ENCODE data around the gene VSIG1.

The VSIG1 gene

DNA sequence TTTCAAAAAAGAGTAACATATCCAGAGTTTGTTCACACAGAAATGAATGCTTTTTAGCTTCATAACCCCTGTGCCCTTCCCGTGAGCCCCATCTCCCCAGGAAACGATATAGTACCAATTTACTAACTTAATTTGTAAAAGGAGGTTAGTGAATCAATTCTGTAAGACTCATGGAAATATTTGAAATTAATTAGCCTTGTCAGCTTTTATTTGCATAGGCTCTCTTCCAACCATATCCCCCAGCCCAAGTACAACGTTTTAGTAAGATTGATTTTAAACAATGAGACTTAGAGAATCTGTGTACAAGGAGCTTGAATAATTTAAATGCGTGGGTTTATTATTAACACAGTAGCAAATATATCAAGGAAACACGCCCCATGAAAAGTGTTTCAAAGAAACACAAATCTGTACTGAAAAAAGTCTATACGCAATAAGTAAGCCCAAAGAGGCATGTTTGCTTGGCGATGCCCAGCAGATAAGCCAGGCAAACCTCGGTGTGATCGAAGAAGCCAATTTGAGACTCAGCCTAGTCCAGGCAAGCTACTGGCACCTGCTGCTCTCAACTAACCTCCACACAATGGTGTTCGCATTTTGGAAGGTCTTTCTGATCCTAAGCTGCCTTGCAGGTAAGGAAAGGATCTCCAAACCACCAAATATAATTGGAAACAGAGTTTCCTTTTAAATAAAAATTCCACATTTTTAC, at the start of gene VSIG1:
Gene VSIG1, plus strand, starts transcription at position 512 of the 703 bp plus-strand sequence. Its CDS starts 66 bp downstream, at position 578.
- DNase-seq (ENCODE audit: low read depth in 2 of 2): no peak

- DNase-seq (ENCODE audit: low read depth in 2 of 2): no peak
Observed at GRCh38 chrX:107996124-107996523, 48.7 kb upstream of the VSIG1 start.

GRCh38 chrX:108000751-108001150, 44.1 kb upstream of the VSIG1 start:
- DNase-seq (ENCODE audit: low read depth in 2 of 2): no peak

- no peak for DNase-seq (ENCODE audit: low read depth in 2 of 2)
Observed at GRCh38 chrX:108001218-108001814, 43.5 kb upstream of the VSIG1 start.

DNA sequence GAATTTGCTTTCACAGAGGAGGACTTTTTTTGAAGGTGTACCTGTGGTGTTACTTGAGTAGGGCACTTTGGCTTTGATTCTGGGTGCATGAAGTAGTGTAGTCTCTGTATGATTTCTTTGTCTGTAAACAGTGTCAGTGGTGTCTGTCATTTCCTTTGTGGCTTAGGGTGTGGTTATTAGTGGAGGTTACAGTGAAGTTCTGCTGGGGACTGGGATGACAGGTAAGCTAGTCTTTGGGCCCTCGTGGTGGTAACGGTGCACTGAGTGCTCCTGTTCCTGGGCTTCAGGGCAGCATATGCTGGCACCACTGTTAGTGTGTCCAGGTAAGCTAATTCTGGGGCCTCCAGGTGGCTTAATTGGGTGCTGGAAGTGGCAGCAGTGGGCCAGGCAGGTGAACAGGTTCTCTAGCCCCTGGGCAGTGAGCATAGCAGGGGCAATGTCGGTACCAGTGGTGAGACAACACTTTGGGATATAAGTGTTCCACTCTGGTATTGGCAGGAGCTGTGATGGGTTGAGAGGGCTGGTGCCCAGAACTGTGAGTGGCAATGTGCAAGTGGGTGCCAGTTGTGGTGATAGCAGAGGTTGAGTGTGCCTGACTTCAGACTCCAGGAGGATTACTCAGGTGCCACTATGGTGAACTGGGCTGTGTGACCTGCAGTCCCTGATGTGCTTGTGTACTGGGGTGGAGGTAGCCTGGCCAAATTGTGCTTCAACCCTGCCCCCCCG, 26.0 kb upstream of the VSIG1 start:
- no peak for DNase-seq (ENCODE audit: low read depth in 2 of 2)

GRCh38 chrX:108019382-108019875, 25.4 kb upstream of the VSIG1 start:
- DNase-seq (ENCODE audit: low read depth in 2 of 2): no peak

DNA sequence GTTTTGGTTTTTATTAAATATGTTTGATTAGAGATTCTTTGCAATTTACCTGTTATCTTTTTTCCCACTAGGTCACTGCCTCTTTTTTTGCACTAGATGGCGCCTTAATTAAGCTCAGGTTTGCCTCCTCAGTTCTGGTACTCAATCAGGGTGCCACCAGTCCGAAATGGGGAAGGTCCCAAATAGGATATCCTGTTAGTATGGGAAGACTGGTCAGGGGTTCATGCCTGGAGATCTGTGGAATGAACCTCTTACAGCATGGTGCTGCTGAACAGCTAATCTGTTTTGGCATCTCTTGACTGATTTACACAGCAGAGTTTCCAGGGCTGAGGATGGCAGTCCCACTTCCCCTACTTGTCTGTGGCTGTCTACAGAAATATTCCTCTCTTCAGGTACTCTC, 24.2 kb upstream of the VSIG1 start:
- DNase-seq (ENCODE audit: low read depth in 2 of 2): no peak

DNA sequence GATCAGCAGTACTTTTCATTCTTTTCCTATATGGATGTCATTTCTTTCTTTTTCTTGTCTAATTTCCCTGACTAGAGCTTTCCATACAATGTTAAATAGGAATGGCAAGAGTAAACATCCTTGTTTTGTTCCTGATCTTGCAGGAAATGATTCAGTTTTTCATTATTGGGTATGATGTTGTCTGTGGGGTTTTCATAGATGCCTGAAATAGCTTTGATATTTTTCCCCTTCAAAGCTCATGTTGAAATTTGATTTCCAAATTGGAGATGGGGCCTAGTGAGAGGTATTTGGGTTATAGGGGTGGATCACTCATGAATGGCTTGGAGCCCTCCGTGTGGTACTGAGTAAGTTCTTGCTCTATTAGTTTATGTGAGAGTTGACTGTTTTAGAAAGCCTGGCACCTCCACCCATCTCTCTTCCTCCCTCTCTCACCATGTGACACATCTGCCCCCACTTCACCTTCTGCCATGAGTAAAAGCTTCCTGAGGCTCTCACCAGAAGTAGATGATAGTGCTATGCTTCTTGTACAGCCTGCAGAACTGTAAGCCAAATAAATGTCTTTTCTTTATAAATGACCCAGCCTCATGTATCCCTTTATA, 22.3 kb upstream of the VSIG1 start:
- no peak for DNase-seq (ENCODE audit: low read depth in 2 of 2)

DNA sequence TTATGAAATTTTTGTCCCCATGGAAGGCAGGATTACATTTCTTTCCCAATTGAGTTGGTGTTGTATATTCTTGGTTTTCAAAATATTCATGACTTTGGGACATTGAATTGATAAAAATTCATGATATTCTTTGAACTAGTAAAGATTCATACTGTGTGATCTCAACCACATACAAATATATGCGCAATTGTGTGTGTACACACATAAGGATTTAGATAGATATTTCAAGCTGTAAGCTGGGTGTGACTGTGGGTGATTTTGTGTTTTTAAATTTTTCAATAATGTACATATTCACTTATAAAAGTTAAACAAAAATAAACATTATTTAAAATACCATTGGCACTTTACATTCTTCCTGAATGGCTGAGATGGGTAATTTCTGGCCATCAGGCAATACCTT, 19.5 kb upstream of the VSIG1 start:
- DNase-seq (ENCODE audit: low read depth in 2 of 2): no peak

DNA sequence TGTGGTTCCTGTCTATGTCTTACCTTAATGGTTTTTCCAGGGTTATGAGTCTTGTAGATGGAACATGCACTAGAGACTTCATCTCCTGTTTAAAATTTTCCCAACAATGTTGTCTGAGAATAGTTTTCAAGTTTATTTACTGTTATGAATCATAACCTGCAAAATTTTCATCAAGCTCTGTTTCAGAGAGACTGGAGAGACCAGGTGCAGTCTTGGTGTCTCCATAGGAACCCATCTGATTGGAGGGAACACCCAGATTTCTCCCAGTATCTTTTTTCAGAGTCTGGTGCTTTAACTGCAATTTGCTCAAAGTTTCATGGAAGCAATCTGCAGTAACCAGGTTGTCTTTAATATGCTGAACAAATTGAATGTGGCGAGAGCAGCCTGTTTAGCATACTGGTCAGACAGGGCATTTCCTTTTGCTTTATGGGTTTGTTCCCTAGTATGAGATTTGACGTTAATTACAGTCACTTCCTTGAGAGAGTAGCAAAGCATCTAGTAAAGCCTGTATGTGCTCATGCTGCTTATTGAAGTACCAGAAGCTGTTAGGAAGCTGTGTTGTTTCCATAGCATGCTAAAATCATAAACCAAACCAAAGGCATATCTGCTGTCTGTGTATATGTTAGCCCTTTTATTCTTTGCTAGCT, 18.8 kb upstream of the VSIG1 start:
- no peak for DNase-seq (ENCODE audit: low read depth in 2 of 2)

GRCh38 chrX:108028854-108029253, 16.0 kb upstream of the VSIG1 start:
- no peak for DNase-seq (ENCODE audit: low read depth in 2 of 2)

- no peak for DNase-seq (ENCODE audit: low read depth in 2 of 2)
Observed at GRCh38 chrX:108029928-108030711, 14.7 kb upstream of the VSIG1 start.

DNA sequence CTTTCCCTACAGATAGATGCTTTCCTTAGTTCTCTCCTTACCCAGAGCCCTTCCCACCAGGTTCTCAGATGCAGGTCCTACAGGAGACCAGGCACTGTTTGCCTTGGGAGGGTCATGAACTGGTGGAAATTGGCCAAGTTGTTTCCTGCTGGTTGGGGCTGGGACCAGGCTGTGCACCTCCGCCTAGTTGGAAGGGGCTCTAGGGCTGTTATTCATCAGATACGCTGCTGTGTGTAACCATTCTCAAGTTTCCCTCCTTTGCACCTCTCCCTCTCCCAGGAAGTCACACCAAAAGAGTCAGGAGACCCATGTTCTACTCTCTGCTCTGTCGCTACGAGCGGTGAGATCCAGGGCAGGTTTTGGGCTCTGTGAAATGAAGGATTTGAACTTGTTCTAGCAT, 11.9 kb upstream of the VSIG1 start:
- DNase-seq (ENCODE audit: low read depth in 2 of 2): no peak

DNA sequence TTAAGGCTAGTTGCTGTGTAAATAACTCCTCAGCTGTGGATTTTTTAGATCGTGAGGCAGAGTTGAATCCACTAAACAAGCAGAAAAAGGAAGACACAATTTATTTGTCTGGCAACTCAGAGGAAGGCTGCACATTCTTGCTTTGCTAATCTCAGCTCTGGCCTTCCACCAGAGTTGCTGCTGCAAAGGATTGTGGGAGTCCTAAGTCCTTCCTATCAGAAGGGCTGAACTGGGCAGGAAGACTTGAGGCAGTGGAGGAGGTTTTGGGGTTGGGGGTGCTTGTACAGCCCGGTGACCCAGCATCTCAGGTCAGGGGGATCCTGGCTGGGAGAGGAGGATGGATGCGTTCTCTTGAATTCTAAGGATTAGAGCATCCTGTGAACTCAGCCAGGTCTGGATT, 11.0 kb upstream of the VSIG1 start:
- DNase-seq (ENCODE audit: low read depth in 2 of 2): no peak

DNA sequence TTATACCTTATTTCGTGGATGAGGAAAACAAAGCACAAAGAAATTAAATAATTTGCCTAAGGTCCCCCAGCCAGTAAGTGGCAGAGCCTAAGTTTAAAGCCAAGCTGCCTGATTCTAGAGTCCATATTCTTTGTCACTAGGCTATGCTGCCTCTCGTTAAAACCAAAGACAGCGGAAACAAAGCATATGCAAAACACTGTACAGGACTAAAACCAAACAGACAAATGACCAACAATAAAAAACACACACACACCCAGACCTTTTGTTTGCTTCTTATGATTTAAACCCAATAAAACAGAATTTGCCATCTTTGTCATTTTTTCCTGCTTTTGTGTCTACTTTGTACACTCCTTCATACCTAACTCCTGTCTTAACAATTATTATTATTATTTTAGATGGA, 10.1 kb upstream of the VSIG1 start:
- no peak for DNase-seq (ENCODE audit: low read depth in 2 of 2)

- no peak for DNase-seq (ENCODE audit: low read depth in 2 of 2)
Observed at GRCh38 chrX:108036298-108036973, 8.4 kb upstream of the VSIG1 start.

DNA sequence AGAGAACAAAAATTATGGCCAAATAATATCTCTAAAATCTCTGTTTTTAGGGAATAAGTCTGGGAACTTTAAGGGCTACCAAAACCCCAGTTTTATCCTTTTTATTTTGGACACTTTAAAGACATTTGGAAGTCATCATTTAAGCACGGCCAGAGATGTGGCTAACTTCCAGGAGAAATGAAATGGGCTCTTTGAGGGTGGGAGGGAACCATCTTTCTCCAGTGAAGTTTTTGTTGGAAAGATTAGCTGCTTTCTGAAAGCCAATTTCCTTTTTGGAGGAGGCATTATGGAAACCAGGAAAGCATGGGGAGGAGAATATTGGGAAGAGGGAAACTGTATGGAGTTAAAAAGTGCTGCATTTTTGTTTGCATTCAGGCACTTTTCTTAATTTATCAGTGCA, 4.8 kb downstream of the VSIG1 start:
- no peak for DNase-seq (ENCODE audit: low read depth in 2 of 2)

GRCh38 chrX:108053218-108053617, 8.4 kb downstream of the VSIG1 start:
- DNase-seq (ENCODE audit: low read depth in 2 of 2): no peak

GRCh38 chrX:108055546-108055945, 10.7 kb downstream of the VSIG1 start:
- no peak for DNase-seq (ENCODE audit: low read depth in 2 of 2)

DNA sequence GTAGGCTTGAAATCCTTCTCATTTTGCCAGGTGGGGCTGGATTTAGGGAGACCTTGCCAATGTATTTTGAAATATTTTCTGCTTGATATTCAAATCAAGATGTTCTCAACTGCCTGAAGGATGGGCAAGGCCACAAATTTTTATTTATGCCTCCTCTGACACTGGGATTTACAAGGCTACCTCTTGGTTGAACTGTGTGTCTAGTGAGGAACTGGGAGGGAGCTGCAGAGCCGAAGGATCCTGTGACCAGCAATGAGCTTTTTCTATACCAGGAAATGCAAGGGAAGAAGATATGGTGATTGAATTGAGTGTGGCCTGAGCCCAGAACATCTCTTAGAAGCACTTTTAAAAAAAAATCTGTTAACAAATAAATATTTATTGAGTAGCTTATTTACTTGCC, 14.9 kb downstream of the VSIG1 start:
- no peak for DNase-seq (ENCODE audit: low read depth in 2 of 2)

GRCh38 chrX:108064001-108064400, 19.1 kb downstream of the VSIG1 start:
- no peak for DNase-seq (ENCODE audit: low read depth in 2 of 2)
